Colonic mucosa (tissue), 4 donors: ENCODE results near the gene MAP3K5. TPM values are rescaled to one million over a fixed set of nuclear protein-coding genes. Genes with fewer than 3 reads are reported as not detected.
"Not testable (repeated sequence)": the region's sequence is repeated elsewhere in the genome, so short reads cannot be mapped to it uniquely, and the experiment has no call there.

Experiments used
- DNase-seq: peaks from one replicate; pipeline ENCODE4 v3.0.0-alpha.2; 2020
- H3K27ac ChIP-seq: fragments of 200-600 bp; one replicate; pipeline ENCODE4 v1.8.0; 2021
- H3K27me3 ChIP-seq: fragments of 200-600 bp; one replicate; pipeline ENCODE4 v1.8.0; 2021
- H3K36me3 ChIP-seq: fragments of 200-600 bp; one replicate; pipeline ENCODE4 v1.8.0; 2021
- H3K4me1 ChIP-seq: fragments of 200-600 bp; one replicate; pipeline ENCODE4 v1.8.0; 2021; ENCODE audit warnings: mild to moderate bottlenecking
- H3K4me3 ChIP-seq: fragments of 200-600 bp; one replicate; pipeline ENCODE4 v1.8.0; 2021
- H3K9ac ChIP-seq, 2 donors: one replicate each; pipeline ENCODE4 v1.7.0; 2013; ENCODE audit warnings: control low read depth in 2 of 2, low read depth in 2 of 2, low read length in 2 of 2
- H3K9me3 ChIP-seq: fragments of 200-600 bp; one replicate; pipeline ENCODE4 v1.8.0; 2021
- CTCF ChIP-seq: fragments of 200-600 bp; IDR thresholded peaks from one replicate; pipeline ENCODE4 v1.8.0; 2022; ENCODE audit warnings: antibody characterized with exemption, mild to moderate bottlenecking
- intact Hi-C: fragments of 100-400 bp; cut with DNase I; formaldehyde crosslinking; loops from one replicate; pipeline ENCODE4 v1.14.1; 2022
- total RNA-seq, 2 donors: library from RNA; stranded (reverse); fragmentation: NEBNext Ultra II Directional in 1 of 2; extraction: Animal tissue kit (Norgen Biotek cat#: 25700) in 1 of 2; gene quantifications; one replicate each; pipeline ENCODE4 v1.2.1, GENCODE V29; 2021
- donor health status: healthy.
- donor health status: DM: no; HTN: no; CAD: no.
- donor health status: DM: no; HTN: no; CAD: no.

MAP3K5 gene
- total RNA-seq, 2 donors from 2014 or later = 15.3 to 17.1 TPM

DNA sequence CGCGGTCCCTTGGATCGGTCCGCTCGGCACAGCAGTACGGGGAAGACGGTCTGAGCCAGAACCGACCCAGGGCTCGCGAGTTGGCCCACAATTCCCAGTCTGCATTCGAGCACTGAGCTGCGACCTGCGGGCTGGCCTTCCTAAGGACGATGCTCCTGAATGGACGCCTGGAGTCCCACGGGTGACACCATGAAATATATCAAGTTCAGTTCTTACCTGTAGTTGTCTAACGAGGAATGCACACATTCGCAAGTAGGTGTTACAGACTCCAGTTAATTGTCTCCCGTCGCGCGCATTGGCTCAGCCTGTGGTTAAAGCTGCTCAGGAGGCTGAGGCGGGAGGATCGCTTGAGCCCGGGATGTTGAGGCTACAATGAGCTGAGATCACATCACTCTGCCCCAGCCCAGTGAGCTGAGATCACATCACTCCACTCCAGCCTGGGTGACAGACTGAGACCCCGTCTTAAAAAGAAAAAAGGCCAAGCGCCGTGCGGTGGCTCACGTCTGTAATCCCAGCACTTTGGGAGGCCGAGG lies 30.9 kb upstream of the MAP3K5 start:
- no peak for DNase-seq
- intact Hi-C loops = no loop called here
- Histone ChIP-seq H3K4me1 (no peaks in the 10 kb centered on the region), H3K27me3 (no peaks in the 10 kb centered on the region), H3K36me3 (no peaks in the 10 kb centered on the region), H3K27ac (peak overlapping the region; percentile 92), H3K9me3 (no peaks in the 10 kb centered on the region), H3K9ac (peak overlapping the region; percentile 84 to 86), H3K4me3 (peak overlapping the region; percentile 70)
- TF ChIP-seq CTCF = no peak

GRCh38 chr6:136822376-136823127 lies 30.3 kb upstream of the MAP3K5 start, which contains the start of gene PEX7:
Gene PEX7, plus strand, starts transcription at chr6:136822592. Its CDS starts 74 bp downstream, at chr6:136822666.
- peak; percentile 94 for DNase-seq
- Histone ChIP-seq H3K9me3 (no peaks in the 10 kb centered on the region), H3K27ac (peak within 1 kb of the TSS; percentile 92), H3K4me1 (no peaks in the 10 kb centered on the region), H3K36me3 (no peaks in the 10 kb centered on the region), H3K4me3 (peak within 1 kb of the TSS; percentile 70), H3K27me3 (no peaks in the 10 kb centered on the region), H3K9ac (peak within 1 kb of the TSS; percentile 84 to 86)
- intact Hi-C loops = no loop called here
- TF ChIP-seq CTCF = peak; percentile 58

DNA sequence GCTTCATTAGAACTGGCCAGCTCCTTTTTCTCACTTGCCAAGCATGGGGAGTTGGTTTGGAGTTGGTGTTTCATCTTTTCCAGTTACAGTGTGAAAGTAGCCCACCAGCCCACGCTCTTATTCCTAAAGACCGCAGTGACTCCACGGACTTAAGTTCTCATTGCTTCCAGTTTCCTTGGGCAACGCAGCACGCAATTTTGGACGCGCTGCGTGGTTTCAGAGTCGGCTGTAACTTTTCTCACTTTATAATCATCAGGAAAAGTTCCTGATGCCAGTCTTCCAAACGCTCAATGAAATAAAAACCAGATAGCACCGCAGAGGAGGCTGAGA lies 29.7 kb upstream of the MAP3K5 start:
- no peak for DNase-seq
- no peak for TF ChIP-seq CTCF
- H3K9me3 ChIP-seq = no peaks in the 10 kb centered on the region

GRCh38 chr6:136820561-136820960 lies 28.3 kb upstream of the MAP3K5 start:
- Histone ChIP-seq H3K4me3 (no peak overlapping the region), H3K9me3 (no peaks in the 10 kb centered on the region), H3K36me3 (no peaks in the 10 kb centered on the region), H3K27ac (no peak overlapping the region), H3K9ac (no peak overlapping the region), H3K27me3 (no peaks in the 10 kb centered on the region), H3K4me1 (no peaks in the 10 kb centered on the region)
- intact Hi-C loops = no loop called here
- TF ChIP-seq CTCF = no peak
- no peak for DNase-seq

More for the DNA sequence above, 29.7 kb upstream of the MAP3K5 start:
- H3K9ac ChIP-seq = peak overlapping the region; percentile 13 to 86
- H3K36me3 ChIP-seq = no peaks in the 10 kb centered on the region
- peak overlapping the region; percentile 70 for H3K4me3 ChIP-seq
- no peaks in the 10 kb centered on the region for H3K27me3 ChIP-seq
- peak overlapping the region; percentile 92 for H3K27ac ChIP-seq
- no peaks in the 10 kb centered on the region for H3K4me1 ChIP-seq
- intact Hi-C loops = no loop called here

GRCh38 chr6:136816656-136817055 lies 24.4 kb upstream of the MAP3K5 start:
- Histone ChIP-seq H3K9ac (no peak overlapping the region), H3K27ac (no peak overlapping the region), H3K9me3 (no peaks in the 10 kb centered on the region), H3K36me3 (no peaks in the 10 kb centered on the region), H3K4me1 (no peaks in the 10 kb centered on the region), H3K4me3 (no peak overlapping the region), H3K27me3 (no peaks in the 10 kb centered on the region)
- intact Hi-C loops = no loop called here
- no peak for TF ChIP-seq CTCF
- no peak for DNase-seq

GRCh38 chr6:136815608-136816007 lies 23.3 kb upstream of the MAP3K5 start:
- H3K9me3 ChIP-seq, H3K27ac ChIP-seq, DNase-seq, H3K36me3 ChIP-seq, intact Hi-C loops, H3K9ac ChIP-seq, H3K27me3 ChIP-seq, H3K4me1 ChIP-seq, H3K4me3 ChIP-seq: not testable (repeated sequence)
